Measurements from ENCODE around the gene GLT1D1.
"Not testable (repeated sequence)": the region's sequence is repeated elsewhere in the genome, so short reads cannot be mapped to it uniquely, and the experiment has no call there.

Gene GLT1D1

GRCh38 chr12:128820723-128821432 is 32.4 kb upstream of the GLT1D1 start:
- DNase-seq (ENCODE audit: low spot score), result no peak

DNA sequence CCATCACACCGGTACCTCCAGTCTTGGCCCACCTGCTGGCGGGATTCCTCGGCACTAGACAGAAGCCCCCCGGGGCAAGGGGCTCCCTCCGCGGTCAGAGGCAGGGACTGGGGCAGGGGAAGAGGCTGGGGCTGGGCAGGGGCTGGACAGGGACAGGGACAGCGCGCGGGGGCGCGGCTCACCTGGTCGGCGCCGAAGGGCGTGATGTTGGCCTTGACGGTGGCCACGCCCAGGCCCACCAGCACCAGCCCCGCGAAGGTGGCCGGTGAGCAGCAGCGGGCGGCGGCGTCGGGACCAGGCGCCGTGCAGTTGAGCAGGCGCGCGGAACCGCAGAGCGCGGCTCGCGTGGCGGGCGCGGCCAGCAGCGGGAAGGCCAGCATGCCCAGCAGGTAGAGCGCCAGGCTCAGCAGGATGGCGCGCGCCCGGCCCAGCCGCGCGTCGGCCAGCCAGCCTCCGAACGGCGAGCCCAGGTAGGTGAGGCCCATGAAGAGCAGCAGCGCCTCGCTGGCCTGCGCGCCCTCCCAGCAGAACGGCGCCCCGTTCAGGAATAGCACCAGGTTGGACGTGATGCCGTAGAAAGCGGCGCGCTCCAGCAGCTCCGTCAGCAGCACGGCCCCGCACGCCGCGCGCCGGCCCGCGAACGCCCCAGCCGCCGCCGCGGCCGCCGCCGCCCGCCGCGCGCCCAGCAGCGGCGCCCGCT is 29.9 kb upstream of the GLT1D1 start:
- peak; percentile 10 for DNase-seq (ENCODE audit: low spot score)

DNA sequence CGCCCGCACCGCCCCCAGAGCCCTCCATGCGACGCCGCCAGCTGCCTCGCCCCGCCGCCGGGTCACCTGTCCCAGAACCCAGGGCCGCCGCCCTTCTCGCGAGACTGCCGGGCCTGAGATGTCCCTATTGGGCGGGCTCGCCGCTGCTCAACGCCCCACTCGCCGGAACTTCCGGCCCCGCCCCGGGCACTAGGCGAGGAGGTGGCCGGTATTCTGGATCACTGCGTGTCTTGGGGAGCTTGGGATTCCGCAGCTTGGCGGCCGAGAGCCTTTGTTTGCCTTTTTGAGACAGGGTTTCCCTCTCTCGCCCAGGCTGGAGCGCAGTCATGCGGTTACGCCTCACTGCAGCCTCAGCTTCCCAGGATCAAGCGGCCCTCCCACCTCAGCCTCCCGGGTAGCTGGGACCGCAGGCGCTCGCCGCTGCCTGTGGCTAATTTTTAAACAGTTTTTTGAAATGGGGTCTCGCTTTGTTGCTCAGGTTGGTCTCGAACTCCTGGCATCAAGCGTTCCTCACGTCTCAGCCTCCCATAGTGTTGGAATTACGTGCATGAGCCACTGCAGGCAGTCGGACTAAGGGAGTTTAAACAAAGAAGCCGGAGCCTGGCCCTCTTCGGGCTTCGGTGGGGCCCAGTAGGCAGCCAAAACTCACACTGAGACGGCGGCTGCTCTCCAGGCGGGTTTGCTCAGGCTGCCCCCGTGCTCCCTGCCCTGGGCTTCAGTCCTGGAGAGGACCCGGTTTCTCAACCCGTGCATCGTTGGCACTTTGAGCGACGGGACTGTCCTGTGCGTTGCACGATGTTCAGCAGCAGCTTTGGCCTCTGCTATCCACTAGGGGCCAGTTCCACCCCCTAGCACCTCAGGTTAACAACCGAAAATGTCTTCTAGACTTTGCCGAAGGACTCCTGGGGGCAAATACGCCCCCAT is 29.1 kb upstream of the GLT1D1 start, which contains the start of gene SLC15A4:
TSS of gene SLC15A4 (minus strand) at position 43 of the 924 bp plus-strand sequence. CDS start at position 28, 15 bp downstream.
- DNase-seq (ENCODE audit: low spot score), result peak; percentile 87

DNA sequence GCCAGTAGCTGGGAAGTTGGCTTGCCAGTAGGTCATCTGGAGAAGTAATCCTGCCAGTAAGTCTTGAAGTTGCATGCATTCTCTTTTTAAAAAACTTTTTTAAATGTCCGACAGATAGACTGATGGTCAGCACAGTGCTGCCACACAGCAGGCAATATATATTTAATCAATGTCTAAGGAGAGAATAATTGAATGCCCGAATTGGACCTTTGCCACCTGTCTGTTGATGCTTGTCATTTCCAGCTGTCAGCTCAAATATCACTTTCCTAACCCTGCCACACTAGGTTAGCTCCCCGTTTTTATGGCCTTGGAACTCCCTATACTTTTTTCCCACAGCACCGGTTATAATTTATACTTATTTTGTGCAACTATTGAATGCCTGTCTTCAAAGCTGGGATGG is 27.4 kb upstream of the GLT1D1 start:
- no peak for DNase-seq (ENCODE audit: low spot score)

DNA sequence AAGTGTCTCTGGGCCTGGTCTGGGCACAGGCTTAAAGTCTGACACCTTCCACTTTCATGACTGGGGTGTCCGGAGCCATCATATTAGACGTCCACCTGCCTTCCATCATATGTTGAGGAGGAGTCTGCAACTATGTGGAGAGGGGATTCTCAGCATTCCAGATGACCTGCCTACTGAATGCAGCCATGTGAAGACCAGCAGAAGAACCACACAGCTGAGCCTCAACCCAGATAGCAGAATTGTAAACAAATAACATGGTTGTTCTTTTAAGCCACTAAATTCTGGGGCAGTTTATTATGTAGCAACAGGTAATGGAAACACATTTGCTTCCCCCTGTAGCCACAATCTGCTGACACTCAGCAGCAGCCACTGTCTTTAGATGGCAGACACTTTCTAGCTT is 25.6 kb upstream of the GLT1D1 start:
- DNase-seq (ENCODE audit: low spot score), result no peak

GRCh38 chr12:128829861-128830504 is 23.3 kb upstream of the GLT1D1 start:
- DNase-seq (ENCODE audit: low spot score), result no peak

- DNase-seq (ENCODE audit: low spot score), result no peak
Measured at GRCh38 chr12:128830505-128830893, 22.8 kb upstream of the GLT1D1 start.

- DNase-seq (ENCODE audit: low spot score), result no peak
Measured at GRCh38 chr12:128833418-128833817, 19.9 kb upstream of the GLT1D1 start.

- DNase-seq (ENCODE audit: low spot score), result not testable (repeated sequence)
Measured at GRCh38 chr12:128839885-128840284, 13.4 kb upstream of the GLT1D1 start.

- no peak for DNase-seq (ENCODE audit: low spot score)
Measured at GRCh38 chr12:128840862-128841468, 12.3 kb upstream of the GLT1D1 start.

- DNase-seq (ENCODE audit: low spot score), result no peak
Measured at GRCh38 chr12:128842579-128842978, 10.7 kb upstream of the GLT1D1 start.

DNA sequence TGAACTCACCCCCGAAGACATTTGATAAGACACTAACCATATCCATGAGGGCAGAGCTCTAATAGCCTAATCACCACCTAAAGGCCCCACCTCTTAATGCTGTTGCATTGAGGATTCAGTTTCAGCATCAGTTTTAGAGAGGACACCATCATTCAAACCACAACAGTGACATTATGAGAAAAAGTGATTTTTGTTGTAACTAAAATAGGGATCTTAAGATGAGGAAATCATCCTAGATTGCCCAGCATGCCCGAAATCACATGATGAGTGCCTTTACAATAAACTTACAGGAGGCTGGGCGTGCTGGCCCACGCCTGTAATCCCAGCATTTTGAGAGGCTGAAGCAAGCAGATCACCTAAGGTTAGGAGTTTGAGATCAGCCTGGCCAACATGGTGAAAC is 9.7 kb upstream of the GLT1D1 start:
- DNase-seq (ENCODE audit: low spot score), result no peak

- no peak for DNase-seq (ENCODE audit: low spot score)
Measured at GRCh38 chr12:128844031-128844635, 9.1 kb upstream of the GLT1D1 start.

- DNase-seq (ENCODE audit: low spot score), result not testable (repeated sequence)
Measured at GRCh38 chr12:128846671-128847070, 6.6 kb upstream of the GLT1D1 start.

GRCh38 chr12:128848371-128848770 is 4.9 kb upstream of the GLT1D1 start:
- no peak for DNase-seq (ENCODE audit: low spot score)

DNA sequence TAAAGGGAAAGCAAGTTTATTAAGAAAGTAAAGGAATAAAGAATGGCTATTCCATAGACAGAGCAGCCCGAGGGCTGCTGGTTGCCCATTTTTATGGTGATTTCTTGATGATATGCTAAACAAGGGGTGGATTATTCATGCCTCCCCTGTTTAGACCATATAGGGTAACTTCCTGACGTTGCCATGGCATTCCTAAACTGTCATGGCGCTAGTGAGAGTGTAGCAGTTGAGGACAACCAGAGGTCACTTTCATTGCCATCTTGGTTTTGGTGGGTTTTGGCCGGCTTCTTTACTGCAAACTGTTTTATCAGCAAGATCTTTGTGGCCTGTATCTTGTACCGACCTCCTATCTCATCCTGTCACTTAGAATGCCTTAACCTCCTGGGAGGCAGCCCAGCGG is 3.5 kb upstream of the GLT1D1 start:
- DNase-seq (ENCODE audit: low spot score), result not testable (repeated sequence)

- DNase-seq (ENCODE audit: low spot score), result no peak
Measured at GRCh38 chr12:128850400-128850799, 2.9 kb upstream of the GLT1D1 start.

DNA sequence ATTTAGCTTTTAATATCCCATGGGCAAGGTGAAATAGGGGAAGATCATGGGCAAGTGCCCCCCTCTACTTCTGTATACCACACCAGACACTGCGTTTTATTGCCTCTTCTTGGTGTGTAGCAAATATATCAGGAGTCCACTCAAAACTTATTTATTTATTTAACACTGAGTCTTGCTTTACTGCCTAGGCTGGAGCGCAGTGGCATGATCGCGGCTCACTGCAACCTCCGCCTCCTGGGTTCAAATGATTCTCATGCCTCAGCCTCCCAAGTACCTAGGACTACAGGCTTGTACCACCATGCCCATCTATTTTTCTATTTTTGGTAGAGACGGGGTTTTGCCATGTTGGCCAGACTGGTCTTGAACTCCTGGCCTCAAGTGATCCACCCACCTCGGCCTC is 1.8 kb upstream of the GLT1D1 start:
- DNase-seq (ENCODE audit: low spot score), result not testable (repeated sequence)

DNA sequence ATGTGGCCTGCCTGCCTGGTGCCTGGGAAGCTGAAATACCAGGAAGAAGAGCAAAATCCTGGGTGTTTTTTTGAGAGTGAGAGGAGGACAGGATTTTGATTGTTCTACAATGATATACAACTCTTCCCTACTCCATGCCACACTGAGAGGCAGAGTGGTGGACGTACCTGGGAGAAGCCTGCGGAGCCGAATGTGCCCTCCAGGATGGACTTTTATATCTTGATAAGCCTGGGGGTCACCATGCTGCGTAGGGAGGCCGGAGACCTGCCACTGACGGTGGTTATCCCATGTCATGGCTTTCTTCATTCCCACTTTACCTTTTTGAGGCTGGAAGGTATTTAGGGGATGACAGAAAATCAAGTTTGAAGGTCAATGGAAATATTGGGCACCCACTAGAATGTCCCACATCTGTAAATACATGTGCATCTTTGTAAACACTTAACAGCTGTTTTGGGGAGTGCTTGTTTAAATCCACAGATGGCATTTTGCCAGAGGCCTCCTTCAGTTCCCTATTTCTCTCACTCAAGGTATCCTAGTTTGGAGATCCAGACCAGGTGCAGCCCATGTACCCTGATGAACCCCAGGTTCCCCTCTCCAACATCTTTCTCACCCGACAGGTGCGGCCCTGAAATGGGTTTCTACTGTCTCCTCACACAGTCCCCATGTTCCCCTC is 1.1 kb upstream of the GLT1D1 start:
- DNase-seq (ENCODE audit: low spot score), result no peak

DNA sequence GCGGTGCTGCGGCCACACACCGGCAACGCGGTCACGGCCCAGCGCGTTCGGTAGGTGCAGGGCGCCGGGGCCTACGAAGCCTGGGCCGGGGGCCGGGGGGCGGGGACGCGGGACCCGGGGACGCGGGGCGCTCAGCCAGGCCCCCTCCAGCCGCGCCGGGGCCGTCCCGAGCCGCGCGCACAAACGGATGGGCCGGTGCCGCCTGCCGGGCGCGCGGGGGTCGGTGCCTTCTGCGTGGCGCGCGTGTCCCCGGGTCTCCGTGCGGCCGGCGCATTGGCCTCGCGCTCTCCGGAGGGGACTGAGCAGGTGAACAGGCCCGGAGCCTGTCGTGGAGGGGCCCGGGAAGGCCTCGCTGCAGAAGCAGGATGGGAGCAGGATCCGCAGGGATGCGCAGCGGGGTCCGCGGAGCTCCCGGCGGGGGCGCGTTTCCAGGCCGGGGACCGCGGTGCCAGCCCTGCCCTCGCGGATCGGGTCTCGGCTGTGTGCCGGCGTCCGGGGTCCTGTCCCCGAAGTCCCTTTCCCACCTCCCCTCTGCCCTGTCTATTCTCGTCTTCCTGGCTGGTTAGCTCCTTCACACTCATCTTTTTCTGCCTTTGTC is 421 bp downstream of the GLT1D1 start:
- no peak for DNase-seq (ENCODE audit: low spot score)
